ENCODE measurements around the gene CLRN3.

GRCh38 chr10:127877699-127878098 lies 15.0 kb downstream of the CLRN3 start:
- TF ChIP-seq, protein P1, sequence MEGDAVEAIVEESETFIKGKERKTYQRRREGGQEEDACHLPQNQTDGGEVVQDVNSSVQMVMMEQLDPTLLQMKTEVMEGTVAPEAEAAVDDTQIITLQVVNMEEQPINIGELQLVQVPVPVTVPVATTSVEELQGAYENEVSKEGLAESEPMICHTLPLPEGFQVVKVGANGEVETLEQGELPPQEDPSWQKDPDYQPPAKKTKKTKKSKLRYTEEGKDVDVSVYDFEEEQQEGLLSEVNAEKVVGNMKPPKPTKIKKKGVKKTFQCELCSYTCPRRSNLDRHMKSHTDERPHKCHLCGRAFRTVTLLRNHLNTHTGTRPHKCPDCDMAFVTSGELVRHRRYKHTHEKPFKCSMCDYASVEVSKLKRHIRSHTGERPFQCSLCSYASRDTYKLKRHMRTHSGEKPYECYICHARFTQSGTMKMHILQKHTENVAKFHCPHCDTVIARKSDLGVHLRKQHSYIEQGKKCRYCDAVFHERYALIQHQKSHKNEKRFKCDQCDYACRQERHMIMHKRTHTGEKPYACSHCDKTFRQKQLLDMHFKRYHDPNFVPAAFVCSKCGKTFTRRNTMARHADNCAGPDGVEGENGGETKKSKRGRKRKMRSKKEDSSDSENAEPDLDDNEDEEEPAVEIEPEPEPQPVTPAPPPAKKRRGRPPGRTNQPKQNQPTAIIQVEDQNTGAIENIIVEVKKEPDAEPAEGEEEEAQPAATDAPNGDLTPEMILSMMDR (IDR thresholded peaks at IDR 0.05): no peak
- TF ChIP-seq POLR2A (IDR thresholded peaks at IDR 0.05): no peak
- TF ChIP-seq EP300 (IDR thresholded peaks at IDR 0.05): no peak
- no peak for TF ChIP-seq POLR2AphosphoS5 (IDR thresholded peaks at IDR 0.05)
